ENCODE results near the gene SEMA4B.
A peak's percentile ranks its signal among the peaks of the same experiment; 100 is the strongest.

SEMA4B gene

GRCh38 chr15:90225504-90226234 is 24.5 kb downstream of the SEMA4B start:
- DNase-seq (ENCODE audit: low read depth) = no peak

DNA sequence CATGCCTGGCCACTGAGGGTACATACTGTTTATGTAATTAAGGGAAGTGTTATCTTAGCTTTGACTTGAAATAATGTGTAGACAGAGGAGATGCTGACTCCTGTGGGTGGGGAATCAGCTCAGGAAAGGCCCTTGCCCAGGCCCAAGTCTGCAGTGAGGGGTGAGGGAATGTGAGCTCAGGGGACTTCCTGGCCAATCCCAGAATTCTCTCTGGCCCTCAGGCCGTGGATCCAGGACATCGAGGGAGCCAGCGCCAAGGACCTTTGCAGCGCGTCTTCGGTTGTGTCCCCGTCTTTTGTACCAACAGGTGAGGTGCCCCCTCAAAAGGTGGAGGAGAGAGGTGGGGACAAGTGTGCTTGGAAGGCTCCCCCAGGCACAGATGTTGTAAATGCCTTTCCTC is 26.2 kb downstream of the SEMA4B start:
- no peak for DNase-seq (ENCODE audit: low read depth)

- no peak for DNase-seq (ENCODE audit: low read depth)
Measured at GRCh38 chr15:90227816-90228772, 27.0 kb downstream of the SEMA4B start.

GRCh38 chr15:90228960-90229359 is 27.8 kb downstream of the SEMA4B start:
- no peak for DNase-seq (ENCODE audit: low read depth)

DNA sequence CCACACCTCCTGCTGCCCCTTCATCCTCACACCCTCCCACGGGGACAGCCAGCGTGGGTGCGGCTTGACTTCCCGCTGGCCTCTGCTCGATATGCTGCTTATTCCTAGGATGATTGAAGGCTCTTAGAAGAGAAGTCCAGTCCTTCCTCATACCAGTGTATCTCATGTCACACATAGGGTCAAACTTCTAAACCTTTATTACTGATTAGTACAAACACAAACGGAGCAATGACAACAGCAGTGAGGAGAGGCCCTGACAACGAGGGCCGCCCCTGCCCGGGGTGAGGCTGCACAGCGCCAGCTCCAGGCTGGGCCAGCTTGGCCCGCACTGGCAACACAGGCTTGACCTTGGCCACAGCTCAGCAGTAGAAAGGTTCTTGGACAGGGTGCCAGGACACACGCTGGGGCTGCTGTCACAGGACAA is 29.0 kb downstream of the SEMA4B start:
- no peak for DNase-seq (ENCODE audit: low read depth)

DNA sequence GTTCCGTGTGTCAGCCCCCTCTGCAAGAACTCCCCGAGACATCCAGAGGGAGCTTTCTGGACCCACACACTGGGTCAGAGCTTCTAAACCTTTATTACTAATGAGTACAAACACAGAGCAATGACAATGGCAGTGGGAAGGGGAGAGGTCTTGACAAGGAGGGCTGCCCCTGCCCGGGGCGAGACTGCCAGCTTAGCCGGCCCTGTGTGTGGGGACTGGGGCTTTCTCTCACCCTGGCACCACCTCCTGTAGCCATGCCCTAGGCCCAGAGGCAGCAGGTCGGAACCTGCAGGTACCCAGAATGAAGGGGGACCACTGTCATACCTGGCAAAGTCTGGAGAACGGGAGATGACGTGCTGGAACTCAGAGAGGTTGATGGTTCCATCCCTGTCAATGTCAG is 29.5 kb downstream of the SEMA4B start:
- no peak for DNase-seq (ENCODE audit: low read depth)

GRCh38 chr15:90231028-90232017 is 30.2 kb downstream of the SEMA4B start:
- peak; percentile 56 for DNase-seq (ENCODE audit: low read depth)

GRCh38 chr15:90232196-90232595 is 31.1 kb downstream of the SEMA4B start:
- no peak for DNase-seq (ENCODE audit: low read depth)

DNA sequence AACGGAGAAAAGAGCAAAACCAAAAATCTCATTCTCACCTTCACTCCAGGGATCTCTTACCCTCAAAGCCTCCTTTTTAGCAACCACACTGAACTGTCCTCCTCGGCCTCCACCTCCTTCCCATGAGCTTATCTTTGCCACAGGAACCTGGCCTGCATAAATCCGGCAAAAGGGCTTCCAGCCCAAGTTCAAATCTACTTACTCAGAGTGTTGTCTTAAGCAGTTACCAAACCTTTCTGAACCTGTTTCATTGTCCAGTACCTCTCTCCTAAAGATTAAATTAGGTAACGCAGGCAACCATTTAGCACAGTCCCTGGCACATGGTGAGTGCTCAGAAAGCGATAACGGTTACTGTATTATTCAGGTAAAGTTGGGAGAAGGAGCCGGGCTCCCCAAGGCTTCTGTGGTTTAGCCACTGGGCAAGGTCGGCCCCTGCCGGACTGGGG is 31.8 kb downstream of the SEMA4B start:
- no peak for DNase-seq (ENCODE audit: low read depth)

DNA sequence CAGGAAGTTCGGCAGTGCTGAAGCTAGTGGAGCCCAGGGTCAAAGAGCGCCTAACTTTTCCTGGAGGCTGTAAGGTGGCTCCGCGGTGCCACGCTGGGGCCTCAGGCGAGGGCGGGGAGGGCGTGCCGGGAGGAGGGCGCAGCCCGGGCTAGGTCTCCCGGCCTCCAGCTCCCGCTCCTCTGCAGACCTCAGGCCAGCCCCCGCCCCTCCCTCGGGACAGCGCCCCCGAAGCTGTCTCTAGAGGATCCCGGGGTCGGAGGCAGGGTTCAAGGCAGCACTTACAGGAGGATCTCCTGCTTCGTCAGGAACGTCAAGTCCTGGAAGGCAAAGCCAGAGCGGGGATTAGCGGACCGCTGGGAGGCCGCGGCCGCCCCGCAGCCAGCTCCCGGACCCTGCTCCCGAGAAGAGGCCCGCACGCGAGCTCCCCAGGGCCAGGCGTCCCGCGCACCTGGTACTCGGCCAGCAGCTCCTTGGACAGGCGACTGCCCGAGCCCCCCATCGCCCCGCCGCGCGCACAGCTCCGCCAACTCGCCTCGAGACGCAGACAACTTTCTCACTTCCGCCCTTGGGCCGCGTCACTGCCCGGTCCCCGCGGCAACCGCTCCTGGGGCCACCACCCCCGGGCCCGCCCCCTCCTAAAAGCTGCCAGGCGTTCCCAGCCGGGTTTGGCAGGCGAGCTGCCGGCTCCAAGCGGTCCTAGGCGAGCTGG is 32.4 kb downstream of the SEMA4B start, which contains the start of gene CIB1:
CIB1 (minus strand) TSS at position 555 of the 709 bp plus-strand sequence; CDS start at position 499, 56 bp downstream.
- DNase-seq (ENCODE audit: low read depth) = peak; percentile 99

- DNase-seq (ENCODE audit: low read depth) = no peak
Measured at GRCh38 chr15:90234096-90234988, 33.2 kb downstream of the SEMA4B start, which contains the start of gene GDPGP1. TSS of gene GDPGP1 (plus strand) at chr15:90234209. CDS start at chr15:90240909, 6,700 bp downstream.

DNA sequence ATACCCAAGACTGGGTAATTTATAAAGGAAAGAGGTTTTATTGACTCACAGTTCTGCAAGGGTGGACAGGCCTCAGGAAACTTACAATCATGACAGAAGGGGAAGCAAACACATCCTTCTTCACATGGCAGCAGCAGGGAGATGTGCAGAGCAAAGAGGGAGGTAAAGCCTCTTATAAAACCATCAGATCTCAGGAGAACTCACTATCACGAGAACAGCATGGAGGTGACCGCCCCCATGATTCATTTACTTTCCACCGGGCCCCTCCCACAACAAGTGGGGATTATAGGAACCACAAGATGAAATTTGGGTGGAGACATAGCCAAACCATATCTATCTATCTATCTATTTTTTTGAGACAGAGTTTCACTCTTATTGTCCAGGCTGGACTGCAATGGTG is 38.2 kb downstream of the SEMA4B start:
- DNase-seq (ENCODE audit: low read depth) = no peak

- DNase-seq (ENCODE audit: low read depth) = no peak
Measured at GRCh38 chr15:90240856-90241255, 39.7 kb downstream of the SEMA4B start.

- no peak for DNase-seq (ENCODE audit: low read depth)
Measured at GRCh38 chr15:90241343-90242192, 40.4 kb downstream of the SEMA4B start.

- no peak for DNase-seq (ENCODE audit: low read depth)
Measured at GRCh38 chr15:90243943-90244639, 43.0 kb downstream of the SEMA4B start.

GRCh38 chr15:90248789-90249202 is 47.7 kb downstream of the SEMA4B start:
- no peak for DNase-seq (ENCODE audit: low read depth)

DNA sequence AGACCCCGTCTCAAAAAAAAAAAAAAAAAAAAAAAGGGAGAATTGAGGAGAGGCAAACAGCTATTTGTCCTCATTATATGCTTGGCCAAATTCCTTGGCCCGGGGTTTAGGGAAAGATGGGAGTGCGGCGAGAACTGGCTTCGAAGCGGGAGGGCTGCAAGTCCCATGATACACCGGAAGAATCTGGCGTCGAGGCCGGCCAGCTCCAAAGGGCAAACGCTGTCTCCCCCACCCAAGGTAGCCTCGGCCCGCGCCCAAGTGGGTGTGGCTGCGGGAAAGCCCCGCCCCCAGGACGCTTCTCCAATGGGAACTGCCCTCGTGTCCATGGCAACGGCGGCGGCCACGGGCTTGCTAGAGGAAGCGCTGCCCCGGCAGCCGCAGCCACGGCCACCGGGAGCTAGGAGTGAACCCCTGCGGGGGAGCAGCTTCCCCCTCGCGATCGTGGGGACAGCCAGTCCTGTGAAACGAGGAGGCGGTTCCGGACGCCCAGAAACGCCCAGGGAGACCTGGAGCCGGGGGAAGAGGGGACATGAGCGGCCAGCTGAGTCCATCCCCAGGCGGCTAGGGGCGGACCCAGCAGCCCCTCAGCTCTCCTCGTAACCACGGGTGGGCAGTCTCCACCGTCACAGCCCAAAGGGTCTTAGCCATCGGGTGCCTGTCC is 48.2 kb downstream of the SEMA4B start, which contains the start of gene TTLL13:
TTLL13 (plus strand) TSS at position 354 of the 661 bp plus-strand sequence. CDS start 1,075 bp downstream, outside the sequence.
- DNase-seq (ENCODE audit: low read depth) = peak; percentile 87

Measured in activated T-cell treated with anti-CD3 and anti-CD28 coated beads for 48 hours (primary cell).